SK-N-SH treated with all-trans-retinoic acid at 6 μM for 48 hours (cell line): Measurements from ENCODE around the gene TTC28.

Experiments used
- ARNTL ChIP-seq: fragments of 450-650 bp; formaldehyde crosslinking; IDR thresholded peaks from 2 replicates; pipeline ENCODE4 v1.5.0; 2020; ENCODE audit warnings: low read depth, mild to moderate bottlenecking, moderate library complexity, borderline replicate concordance
- BACH2 ChIP-seq: fragments of 250-450 bp; sonication (Bioruptor Pico); IDR thresholded peaks from 2 replicates; pipeline ENCODE4 v1.9.0; 2021; ENCODE audit warnings: mild to moderate bottlenecking, borderline replicate concordance
- CREB5 ChIP-seq: fragments of 250-450 bp; sonication (Bioruptor Pico); IDR thresholded peaks from 2 replicates; pipeline ENCODE4 v1.5.1; 2020; ENCODE audit warnings: low read depth, mild to moderate bottlenecking, moderate library complexity
- CSDC2 ChIP-seq: fragments of 250-450 bp; sonication (Bioruptor Pico); IDR thresholded peaks from 2 replicates; pipeline ENCODE4 v1.5.0; 2020; ENCODE audit warnings: mild to moderate bottlenecking, moderate library complexity
- ESRRG ChIP-seq: fragments of 250-450 bp; sonication (Bioruptor Pico); IDR thresholded peaks from 2 replicates; pipeline ENCODE4 v1.6.1; 2021; ENCODE audit warnings: mild to moderate bottlenecking
- PATZ1 ChIP-seq: fragments of 250-450 bp; sonication (Bioruptor Pico); IDR thresholded peaks from 2 replicates; pipeline ENCODE4 v1.8.0; 2020; ENCODE audit warnings: mild to moderate bottlenecking, moderate library complexity, borderline replicate concordance
- SNAI2 ChIP-seq: fragments of 250-450 bp; sonication (Bioruptor Pico); IDR thresholded peaks from 2 replicates; pipeline ENCODE4 v1.5.0; 2020; ENCODE audit warnings: mild to moderate bottlenecking, moderate library complexity
- TSHZ2 ChIP-seq: fragments of 250-450 bp; sonication (Bioruptor Pico); IDR thresholded peaks from 2 replicates; pipeline ENCODE4 v1.5.0; 2020; ENCODE audit warnings: mild to moderate bottlenecking, moderate library complexity
- ZFP3 ChIP-seq: fragments of 250-450 bp; sonication (Bioruptor Pico); IDR thresholded peaks from 2 replicates; pipeline ENCODE4 v1.5.0; 2020; ENCODE audit warnings: mild to moderate bottlenecking, moderate library complexity
- ZFP30 ChIP-seq: fragments of 450-650 bp; formaldehyde crosslinking; IDR thresholded peaks from 2 replicates; pipeline ENCODE4 v1.5.0; 2022; ENCODE audit warnings: mild to moderate bottlenecking, moderate library complexity
- ZNF70 ChIP-seq: fragments of 450-650 bp; formaldehyde crosslinking; IDR thresholded peaks from 2 replicates; pipeline ENCODE4 v1.5.0; 2020; ENCODE audit warnings: mild to moderate bottlenecking, moderate library complexity
- ZNF8 ChIP-seq: fragments of 450-650 bp; formaldehyde crosslinking; IDR thresholded peaks from 2 replicates; pipeline ENCODE4 v1.5.0; 2020; ENCODE audit warnings: mild to moderate bottlenecking, moderate library complexity

DNA sequence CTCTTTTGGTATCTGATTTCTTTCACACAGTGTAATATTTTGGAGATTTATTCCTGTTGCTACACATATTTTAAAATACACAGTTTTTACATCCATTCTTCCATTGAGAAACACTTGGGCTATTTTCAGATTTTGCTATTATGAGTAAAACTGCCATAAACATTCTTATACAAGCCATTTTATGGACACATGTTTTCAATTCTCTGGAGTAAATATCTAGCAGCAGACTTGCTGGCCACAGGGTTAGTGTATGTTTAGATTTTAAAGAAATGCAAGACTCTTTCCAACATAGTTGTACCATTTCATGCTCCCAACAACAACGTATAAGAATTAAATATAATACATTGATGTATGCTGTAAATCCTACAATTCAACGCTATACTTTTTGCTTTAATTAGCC lies 399.8 kb downstream of the TTC28 start:
- no peak for TF ChIP-seq ZFP30
- TF ChIP-seq ESRRG (CRISPR knock-in tag) = no peak
- no peak for TF ChIP-seq SNAI2 (CRISPR knock-in tag)
- TF ChIP-seq CSDC2 (CRISPR knock-in tag) = no peak
- TF ChIP-seq ARNTL (CRISPR knock-in tag) = no peak
- TF ChIP-seq ZNF8 (CRISPR knock-in tag) = no peak
- no peak for TF ChIP-seq CREB5 (CRISPR knock-in tag)
- no peak for TF ChIP-seq BACH2
- TF ChIP-seq ZFP3 (CRISPR knock-in tag) = no peak
- no peak for TF ChIP-seq PATZ1 (CRISPR knock-in tag)
- TF ChIP-seq ZNF70 (CRISPR knock-in tag) = no peak
- no peak for TF ChIP-seq TSHZ2 (CRISPR knock-in tag)
